Epithelial cell of esophagus (primary cell): Measurements from ENCODE around the gene KNSTRN.
A peak's percentile ranks its signal among the peaks of the same experiment; 100 is the strongest.

Experiments
- DNase-seq: peaks from one replicate; pipeline ENCODE4 v3.0.0; 2010; ENCODE audit warnings: low read depth
- H3K4me3 ChIP-seq: 2 replicates; pipeline ENCODE4 v1.5.1; 2011; ENCODE audit warnings: mild to moderate bottlenecking, low read length, control low read depth
- TF ChIP-seq, protein P1 (sequence below): IDR thresholded peaks from 2 replicates; pipeline ENCODE4 v1.5.1; 2011; ENCODE audit warnings: low read depth, mild to moderate bottlenecking, low read length, control low read depth, inconsistent platforms; ENCODE audit not compliant: insufficient read depth; ENCODE audit errors: missing control alignments

The KNSTRN gene

DNA sequence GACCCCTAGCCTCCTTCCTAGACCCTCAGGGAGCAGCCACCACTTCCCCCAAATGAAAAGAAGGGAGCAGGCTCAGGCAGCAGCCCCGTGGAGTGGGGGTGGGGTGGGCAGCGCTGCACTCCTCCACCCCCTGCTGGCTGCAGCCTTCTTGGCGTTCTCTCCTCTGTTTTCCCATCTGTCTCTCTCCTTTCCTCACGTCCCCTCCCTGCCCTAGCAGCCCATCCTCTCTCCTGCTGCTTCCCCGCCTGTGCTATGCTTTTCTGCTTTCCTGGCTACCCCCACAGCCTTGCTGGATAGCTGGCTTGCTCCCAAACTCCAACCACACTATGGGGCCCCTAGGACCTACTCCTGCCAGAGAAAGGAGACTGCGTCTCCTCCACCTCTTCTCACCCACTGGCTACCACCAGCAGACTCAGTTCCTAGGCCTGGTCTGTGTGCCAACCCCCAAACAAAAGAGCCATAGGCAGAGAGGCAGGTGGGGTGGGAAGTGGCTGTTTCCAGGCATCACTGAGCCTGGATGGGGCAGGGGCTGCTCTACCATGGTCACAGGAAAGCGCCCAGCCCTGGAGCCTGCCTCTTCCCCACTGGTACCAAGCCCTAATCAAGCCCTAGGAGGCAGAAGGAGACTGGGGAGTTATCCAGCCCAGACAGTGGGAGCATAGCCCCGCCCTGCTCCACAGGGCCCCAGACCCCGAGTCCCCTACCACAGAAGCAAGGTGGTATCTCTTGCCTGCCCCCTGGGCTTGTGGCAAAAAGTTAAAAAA lies 27.9 kb upstream of the KNSTRN start:
- TF ChIP-seq, protein P1, sequence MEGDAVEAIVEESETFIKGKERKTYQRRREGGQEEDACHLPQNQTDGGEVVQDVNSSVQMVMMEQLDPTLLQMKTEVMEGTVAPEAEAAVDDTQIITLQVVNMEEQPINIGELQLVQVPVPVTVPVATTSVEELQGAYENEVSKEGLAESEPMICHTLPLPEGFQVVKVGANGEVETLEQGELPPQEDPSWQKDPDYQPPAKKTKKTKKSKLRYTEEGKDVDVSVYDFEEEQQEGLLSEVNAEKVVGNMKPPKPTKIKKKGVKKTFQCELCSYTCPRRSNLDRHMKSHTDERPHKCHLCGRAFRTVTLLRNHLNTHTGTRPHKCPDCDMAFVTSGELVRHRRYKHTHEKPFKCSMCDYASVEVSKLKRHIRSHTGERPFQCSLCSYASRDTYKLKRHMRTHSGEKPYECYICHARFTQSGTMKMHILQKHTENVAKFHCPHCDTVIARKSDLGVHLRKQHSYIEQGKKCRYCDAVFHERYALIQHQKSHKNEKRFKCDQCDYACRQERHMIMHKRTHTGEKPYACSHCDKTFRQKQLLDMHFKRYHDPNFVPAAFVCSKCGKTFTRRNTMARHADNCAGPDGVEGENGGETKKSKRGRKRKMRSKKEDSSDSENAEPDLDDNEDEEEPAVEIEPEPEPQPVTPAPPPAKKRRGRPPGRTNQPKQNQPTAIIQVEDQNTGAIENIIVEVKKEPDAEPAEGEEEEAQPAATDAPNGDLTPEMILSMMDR, result peak; percentile 44
- no peak overlapping the region for H3K4me3 ChIP-seq
- DNase-seq, result no peak

DNA sequence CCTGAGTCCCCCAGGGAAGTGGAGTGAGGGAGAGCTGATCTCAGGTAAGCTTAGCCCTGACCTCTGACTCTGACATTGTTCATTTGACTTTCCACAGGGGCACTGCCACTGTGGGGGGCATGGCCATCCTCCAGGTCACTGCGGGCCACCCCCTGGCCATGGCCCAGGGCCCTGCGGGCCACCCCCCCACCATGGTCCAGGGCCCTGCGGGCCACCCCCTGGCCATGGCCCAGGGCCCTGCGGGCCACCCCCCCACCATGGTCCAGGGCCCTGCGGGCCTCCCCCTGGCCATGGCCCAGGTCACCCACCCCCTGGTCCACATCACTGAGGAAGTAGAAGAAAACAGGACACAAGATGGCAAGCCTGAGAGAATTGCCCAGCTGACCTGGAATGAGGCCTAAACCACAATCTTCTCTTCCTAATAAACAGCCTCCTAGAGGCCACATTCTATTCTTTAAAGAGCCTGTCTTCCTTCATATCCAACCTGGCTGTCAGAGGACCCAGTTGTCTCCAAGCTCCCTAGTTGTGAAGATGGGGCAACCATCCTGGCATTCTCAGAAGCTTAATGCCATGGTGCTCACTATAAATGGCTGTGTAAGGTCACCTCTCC lies 26.4 kb upstream of the KNSTRN start:
- DNase-seq, result no peak
- H3K4me3 ChIP-seq, result no peak overlapping the region
- TF ChIP-seq, protein P1, result no peak

DNA sequence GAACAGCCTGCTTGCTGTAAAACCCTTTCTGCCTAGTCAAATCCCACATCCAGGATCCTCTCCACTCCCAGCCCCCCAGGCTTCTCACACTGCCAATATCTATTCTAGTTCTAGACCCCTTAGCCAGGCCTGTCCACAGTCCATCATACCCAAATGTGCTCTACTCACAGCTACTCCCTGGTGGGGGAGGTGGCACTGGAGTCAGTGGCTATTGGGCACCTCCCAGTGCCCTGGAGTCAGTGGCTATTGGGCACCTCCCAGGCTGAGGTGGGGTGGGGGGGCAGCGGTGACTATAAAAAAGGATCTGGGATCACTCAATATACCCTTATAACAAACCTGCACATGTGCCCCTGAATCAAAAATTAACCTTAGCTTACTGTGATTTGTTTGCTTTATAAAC lies 25.3 kb upstream of the KNSTRN start:
- DNase-seq, result no peak
- TF ChIP-seq, protein P1, result no peak
- no peak overlapping the region for H3K4me3 ChIP-seq

DNA sequence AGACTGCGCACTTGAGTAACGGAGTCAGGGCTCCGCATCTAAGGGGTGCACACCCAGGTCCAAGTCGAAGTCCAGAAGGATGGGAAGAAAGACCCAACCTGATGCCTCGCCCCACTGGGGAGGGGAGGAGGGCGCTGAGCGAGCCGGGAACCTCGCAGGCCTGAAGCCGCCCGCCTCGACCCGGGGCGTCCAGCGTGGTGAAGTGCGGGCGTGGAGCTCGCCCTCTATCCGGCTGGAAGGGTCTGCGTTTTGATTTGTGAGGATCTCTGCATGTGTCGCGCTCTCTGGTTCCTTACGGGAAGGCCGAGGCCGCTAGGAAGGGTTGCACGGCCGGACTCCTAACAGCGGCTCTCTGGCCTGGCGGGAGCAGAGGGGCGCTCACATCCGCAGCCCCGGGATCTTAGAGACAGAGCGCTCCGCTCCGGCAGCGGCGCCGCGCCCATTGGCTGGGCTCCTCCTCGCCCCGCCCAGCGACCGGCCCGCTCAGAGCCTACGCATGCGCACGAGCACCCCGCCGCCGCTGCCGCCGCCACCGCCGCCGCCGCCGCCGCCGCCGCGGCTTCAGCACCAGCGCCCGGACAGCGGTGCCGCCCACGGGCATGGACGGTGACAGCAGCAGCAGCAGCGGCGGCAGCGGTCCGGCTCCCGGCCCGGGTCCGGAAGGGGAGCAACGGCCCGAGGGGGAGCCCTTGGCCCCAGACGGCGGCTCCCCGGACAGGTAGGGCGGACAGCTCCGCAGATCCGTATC lies 24.6 kb upstream of the KNSTRN start, which contains the start of gene DISP2:
Gene DISP2 (plus strand): TSS at position 497 of the 748 bp plus-strand sequence. CDS start 103 bp downstream, at position 600.
- TF ChIP-seq, protein P1, result no peak
- H3K4me3 ChIP-seq, result peak within 1 kb of the TSS; percentile 40
- DNase-seq, result peak; percentile 80

DNA sequence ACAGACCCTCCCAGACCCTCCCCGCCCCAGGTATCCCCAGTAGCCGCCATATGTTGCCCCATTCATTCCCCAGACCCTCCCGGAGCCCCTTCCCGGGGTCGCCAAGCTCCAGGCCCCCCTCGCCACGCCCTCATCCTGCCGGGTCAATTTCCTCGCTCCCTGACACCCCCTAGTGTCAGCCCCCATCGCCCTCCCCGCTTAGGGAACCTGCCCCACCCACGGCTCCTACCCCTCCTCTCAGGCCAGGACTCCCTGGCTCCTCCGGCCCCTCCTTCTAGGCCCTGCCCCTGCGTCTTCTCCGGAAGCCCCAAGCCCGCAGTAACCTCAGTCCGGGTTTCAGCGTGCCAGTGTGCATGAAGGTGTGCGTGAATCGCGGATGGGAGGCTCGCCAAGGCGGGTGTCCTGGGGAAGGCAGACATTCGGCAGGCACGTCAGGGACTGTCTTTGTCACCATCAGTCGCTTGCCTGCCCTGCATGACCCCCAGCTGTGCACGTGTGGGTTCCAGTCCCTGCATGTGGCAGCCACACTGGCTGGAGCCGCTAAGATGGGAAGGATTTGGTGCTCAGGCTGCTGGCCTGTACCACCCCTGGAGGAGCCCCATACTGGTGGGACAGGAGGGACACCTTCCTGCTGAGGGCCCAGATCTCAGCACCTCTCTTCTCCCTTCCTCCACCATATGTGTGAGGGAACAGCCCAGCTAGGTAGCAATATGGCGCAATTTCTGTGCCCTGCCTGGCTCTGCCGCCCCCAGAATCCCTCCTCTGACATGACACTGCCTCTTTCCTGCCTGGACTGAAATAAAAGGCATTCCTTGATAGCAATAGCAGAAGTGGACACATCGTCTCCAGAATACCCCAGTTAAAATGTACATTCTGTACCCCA lies 23.8 kb upstream of the KNSTRN start:
- H3K4me3 ChIP-seq, result peak overlapping the region; percentile 28
- DNase-seq, result no peak
- TF ChIP-seq, protein P1, result no peak

DNA sequence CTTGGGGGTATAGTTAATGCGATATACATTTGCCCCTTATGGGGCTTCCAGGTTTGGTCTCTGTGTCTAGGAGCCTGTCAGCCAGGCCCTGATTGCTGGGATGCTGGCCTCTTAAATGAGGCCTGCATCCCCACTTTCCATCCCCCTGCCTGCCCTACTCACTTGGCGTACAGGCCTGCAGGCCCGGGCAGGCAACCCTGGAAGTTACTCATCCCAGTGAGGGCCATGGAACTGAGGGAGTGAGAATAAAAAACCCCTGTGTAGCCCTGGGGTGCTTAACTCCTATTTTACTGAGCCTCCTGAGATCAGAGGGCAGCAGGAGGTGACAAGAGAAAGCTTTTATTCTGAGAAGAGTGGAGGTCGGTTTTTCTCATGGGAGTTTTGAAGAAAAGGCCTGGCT lies 22.5 kb upstream of the KNSTRN start:
- peak; percentile 82 for DNase-seq
- no peak overlapping the region for H3K4me3 ChIP-seq
- TF ChIP-seq, protein P1, result no peak
